Activated CD4-positive, alpha-beta T cell treated with anti-CD3 and anti-CD28 coated beads for 48 hours (primary cell): Measurements from ENCODE around the gene TARS2.

Experiments used
- DNase-seq: peaks from one replicate; pipeline ENCODE4 v3.0.0-alpha.2; 2020

TARS2 gene

GRCh38 chr1:150486966-150487762 is at the start of gene TARS2:
TSS of gene TARS2 (plus strand) at chr1:150487419. CDS start at chr1:150487451, 32 bp downstream.
- DNase-seq: peak; percentile 97

GRCh38 chr1:150441121-150441520 is 46.1 kb upstream of the TARS2 start:
- no peak for DNase-seq

GRCh38 chr1:150444232-150444631 is 43.0 kb upstream of the TARS2 start:
- DNase-seq: no peak

- no peak for DNase-seq
Measured at GRCh38 chr1:150456146-150456647, 31.0 kb upstream of the TARS2 start.

- peak; percentile 82 for DNase-seq
Measured at GRCh38 chr1:150464422-150464826, 22.8 kb upstream of the TARS2 start.

GRCh38 chr1:150466964-150467363 is 20.3 kb upstream of the TARS2 start:
- no peak for DNase-seq

GRCh38 chr1:150469291-150469690 is 17.9 kb upstream of the TARS2 start:
- DNase-seq: no peak

GRCh38 chr1:150472601-150473200 is 14.5 kb upstream of the TARS2 start:
- DNase-seq: no peak

- DNase-seq: no peak
Measured at GRCh38 chr1:150473659-150474058, 13.6 kb upstream of the TARS2 start.

GRCh38 chr1:150474869-150475268 is 12.3 kb upstream of the TARS2 start:
- DNase-seq: no peak

GRCh38 chr1:150476754-150477153 is 10.5 kb upstream of the TARS2 start:
- no peak for DNase-seq

- no peak for DNase-seq
Measured at GRCh38 chr1:150477320-150477719, 9.9 kb upstream of the TARS2 start.

- DNase-seq: no peak
Measured at GRCh38 chr1:150477733-150478132, 9.5 kb upstream of the TARS2 start.

GRCh38 chr1:150479370-150479769 is 7.8 kb upstream of the TARS2 start:
- no peak for DNase-seq

GRCh38 chr1:150479927-150480352 is 7.3 kb upstream of the TARS2 start:
- no peak for DNase-seq

- DNase-seq: no peak
Measured at GRCh38 chr1:150484431-150484830, 2.8 kb upstream of the TARS2 start.

- no peak for DNase-seq
Measured at GRCh38 chr1:150484861-150485260, 2.4 kb upstream of the TARS2 start.

GRCh38 chr1:150487763-150488115 is 520 bp downstream of the TARS2 start:
- DNase-seq: no peak

GRCh38 chr1:150493175-150493574 is 6.0 kb downstream of the TARS2 start:
- DNase-seq: no peak

GRCh38 chr1:150498342-150498741 is 11.1 kb downstream of the TARS2 start:
- no peak for DNase-seq

- no peak for DNase-seq
Measured at GRCh38 chr1:150505431-150505830, 18.2 kb downstream of the TARS2 start.

- DNase-seq: no peak
Measured at GRCh38 chr1:150507912-150508864, 21.0 kb downstream of the TARS2 start, which contains the start of gene ECM1. TSS of gene ECM1 (plus strand) at chr1:150508109. CDS start at chr1:150508210, 101 bp downstream.

- DNase-seq: no peak
Measured at GRCh38 chr1:150508982-150509381, 21.8 kb downstream of the TARS2 start.
